ENCODE measurements around the gene DIAPH2. TPM values are rescaled to one million over a fixed set of nuclear protein-coding genes. Genes with fewer than 3 reads are reported as not detected.

Gene DIAPH2
- total RNA-seq, 1 experiment from 2014 or later, result 15.9 TPM

DNA sequence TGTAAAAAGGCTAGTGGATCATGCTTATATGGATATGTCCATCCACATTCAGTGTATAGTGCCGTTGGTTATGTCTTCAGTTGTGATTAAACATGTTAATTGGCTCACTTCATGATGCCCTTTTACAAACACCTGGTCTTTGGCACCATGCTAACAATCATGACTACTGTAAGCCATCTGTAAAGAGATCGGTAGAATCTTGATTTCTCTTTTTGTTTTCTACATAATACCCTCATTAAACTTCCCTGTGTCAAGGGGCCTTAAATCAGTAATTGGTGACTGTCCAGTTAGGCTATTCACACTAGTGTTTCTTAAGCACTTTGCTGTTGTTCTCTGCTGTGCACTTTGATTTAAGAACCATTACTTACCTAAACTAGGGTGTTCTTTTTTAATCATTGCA, 674.3 kb downstream of the DIAPH2 start (continued):
- TF ChIP-seq, protein P1, sequence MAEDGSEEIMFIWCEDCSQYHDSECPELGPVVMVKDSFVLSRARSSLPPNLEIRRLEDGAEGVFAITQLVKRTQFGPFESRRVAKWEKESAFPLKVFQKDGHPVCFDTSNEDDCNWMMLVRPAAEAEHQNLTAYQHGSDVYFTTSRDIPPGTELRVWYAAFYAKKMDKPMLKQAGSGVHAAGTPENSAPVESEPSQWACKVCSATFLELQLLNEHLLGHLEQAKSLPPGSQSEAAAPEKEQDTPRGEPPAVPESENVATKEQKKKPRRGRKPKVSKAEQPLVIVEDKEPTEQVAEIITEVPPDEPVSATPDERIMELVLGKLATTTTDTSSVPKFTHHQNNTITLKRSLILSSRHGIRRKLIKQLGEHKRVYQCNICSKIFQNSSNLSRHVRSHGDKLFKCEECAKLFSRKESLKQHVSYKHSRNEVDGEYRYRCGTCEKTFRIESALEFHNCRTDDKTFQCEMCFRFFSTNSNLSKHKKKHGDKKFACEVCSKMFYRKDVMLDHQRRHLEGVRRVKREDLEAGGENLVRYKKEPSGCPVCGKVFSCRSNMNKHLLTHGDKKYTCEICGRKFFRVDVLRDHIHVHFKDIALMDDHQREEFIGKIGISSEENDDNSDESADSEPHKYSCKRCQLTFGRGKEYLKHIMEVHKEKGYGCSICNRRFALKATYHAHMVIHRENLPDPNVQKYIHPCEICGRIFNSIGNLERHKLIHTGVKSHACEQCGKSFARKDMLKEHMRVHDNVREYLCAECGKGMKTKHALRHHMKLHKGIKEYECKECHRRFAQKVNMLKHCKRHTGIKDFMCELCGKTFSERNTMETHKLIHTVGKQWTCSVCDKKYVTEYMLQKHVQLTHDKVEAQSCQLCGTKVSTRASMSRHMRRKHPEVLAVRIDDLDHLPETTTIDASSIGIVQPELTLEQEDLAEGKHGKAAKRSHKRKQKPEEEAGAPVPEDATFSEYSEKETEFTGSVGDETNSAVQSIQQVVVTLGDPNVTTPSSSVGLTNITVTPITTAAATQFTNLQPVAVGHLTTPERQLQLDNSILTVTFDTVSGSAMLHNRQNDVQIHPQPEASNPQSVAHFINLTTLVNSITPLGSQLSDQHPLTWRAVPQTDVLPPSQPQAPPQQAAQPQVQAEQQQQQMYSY (CRISPR knock-in tag; IDR thresholded peaks at IDR 0.05), result no peak
- no peak for TF ChIP-seq FOXP1 (CRISPR knock-in tag; IDR thresholded peaks at IDR 0.05; ENCODE audit: borderline replicate concordance)
- TF ChIP-seq, protein P2, sequence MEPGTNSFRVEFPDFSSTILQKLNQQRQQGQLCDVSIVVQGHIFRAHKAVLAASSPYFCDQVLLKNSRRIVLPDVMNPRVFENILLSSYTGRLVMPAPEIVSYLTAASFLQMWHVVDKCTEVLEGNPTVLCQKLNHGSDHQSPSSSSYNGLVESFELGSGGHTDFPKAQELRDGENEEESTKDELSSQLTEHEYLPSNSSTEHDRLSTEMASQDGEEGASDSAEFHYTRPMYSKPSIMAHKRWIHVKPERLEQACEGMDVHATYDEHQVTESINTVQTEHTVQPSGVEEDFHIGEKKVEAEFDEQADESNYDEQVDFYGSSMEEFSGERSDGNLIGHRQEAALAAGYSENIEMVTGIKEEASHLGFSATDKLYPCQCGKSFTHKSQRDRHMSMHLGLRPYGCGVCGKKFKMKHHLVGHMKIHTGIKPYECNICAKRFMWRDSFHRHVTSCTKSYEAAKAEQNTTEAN (CRISPR knock-in tag; IDR thresholded peaks at IDR 0.05), result no peak
- TF ChIP-seq, protein P3, sequence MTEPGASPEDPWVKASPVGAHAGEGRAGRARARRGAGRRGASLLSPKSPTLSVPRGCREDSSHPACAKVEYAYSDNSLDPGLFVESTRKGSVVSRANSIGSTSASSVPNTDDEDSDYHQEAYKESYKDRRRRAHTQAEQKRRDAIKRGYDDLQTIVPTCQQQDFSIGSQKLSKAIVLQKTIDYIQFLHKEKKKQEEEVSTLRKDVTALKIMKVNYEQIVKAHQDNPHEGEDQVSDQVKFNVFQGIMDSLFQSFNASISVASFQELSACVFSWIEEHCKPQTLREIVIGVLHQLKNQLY (CRISPR knock-in tag; IDR thresholded peaks at IDR 0.05), result no peak
- TF ChIP-seq CBFB (CRISPR knock-in tag; IDR thresholded peaks at IDR 0.05; ENCODE audit: low read depth), result no peak

DNA sequence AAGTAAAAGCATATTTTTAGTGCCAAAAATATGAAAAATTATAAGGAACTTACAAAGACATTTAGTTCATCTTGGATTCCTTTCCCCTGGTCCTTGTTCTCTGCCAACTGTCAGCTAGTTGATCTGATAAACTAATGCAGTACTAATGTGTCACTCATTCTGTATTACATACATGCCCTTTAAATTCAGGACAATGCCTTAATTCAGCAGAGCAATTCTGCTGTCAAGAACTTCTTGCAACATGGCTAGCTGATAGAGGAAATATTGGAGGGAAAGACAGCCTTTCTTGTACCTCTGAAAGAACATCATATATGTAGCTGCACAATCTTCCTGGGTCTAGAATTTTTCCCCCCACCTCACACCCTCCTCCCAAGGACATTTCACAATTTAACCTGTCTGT, 679.2 kb downstream of the DIAPH2 start:
- ChIA-PET POLR2A (no interaction called here), CTCF (no interaction called here)
- Mint-ChIP-seq H3K4me3 (no peak overlapping the region), H3K27ac (peak overlapping the region; percentile 70), H3K27me3 (ENCODE audit: low read depth) (no peaks in the 10 kb centered on the region), H3K36me3 (peaks cover 7% of the 10 kb centered on the region; the same call in 1 of the 2 replicates), H3K9me3 (no peaks in the 10 kb centered on the region), H3K4me1 (peaks cover 10% of the 10 kb centered on the region)
- no peak for DNase-seq (ENCODE audit: low spot score)
- ATAC-seq, result no peak
- TF ChIP-seq FOXP1 (CRISPR knock-in tag; IDR thresholded peaks at IDR 0.05; ENCODE audit: borderline replicate concordance), result no peak
- TF ChIP-seq ZNF317 (CRISPR knock-in tag; IDR thresholded peaks at IDR 0.05; ENCODE audit: borderline replicate concordance, low read depth), result no peak
- TF ChIP-seq, protein P4, sequence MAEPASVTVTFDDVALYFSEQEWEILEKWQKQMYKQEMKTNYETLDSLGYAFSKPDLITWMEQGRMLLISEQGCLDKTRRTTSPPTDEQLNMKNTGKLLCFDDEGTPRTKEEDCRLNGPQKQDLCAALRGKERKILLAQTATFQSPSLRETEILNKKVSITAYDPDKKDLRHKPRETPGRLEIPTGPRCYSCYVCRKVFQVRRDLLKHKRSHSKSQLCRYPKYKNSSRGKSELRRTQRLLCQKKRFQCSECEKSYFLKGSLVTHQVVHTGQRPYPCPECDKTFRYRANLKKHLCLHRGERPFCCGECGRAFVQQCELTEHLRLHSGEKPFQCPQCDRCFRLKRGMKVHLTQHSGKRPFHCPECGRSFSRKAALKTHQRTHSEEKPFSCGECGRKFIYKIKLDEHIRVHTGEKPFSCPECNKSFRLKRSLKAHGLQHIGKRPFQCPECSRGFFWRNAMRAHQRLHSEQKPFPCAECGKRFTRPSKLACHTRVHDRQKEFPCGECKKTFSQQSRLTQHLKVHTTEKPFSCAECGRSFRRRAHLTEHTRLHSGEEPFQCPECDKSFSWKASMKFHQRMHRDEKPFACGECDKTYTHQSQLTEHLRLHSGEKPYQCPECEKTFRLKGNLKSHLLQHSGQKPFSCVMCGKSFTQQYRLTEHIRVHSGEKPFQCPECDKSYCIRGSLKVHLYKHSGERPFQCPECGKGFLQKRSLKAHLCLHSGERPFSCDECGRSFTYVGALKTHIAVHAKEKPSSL (CRISPR knock-in tag; conservative IDR thresholded peaks at IDR 0.05), result no peak
- TF ChIP-seq TP53 (CRISPR knock-in tag; IDR thresholded peaks at IDR 0.05), result no peak
- TF ChIP-seq PRRX2 (CRISPR knock-in tag; IDR thresholded peaks at IDR 0.05), result no peak
- TF ChIP-seq SMAD3 (CRISPR knock-in tag; IDR thresholded peaks at IDR 0.05; ENCODE audit: borderline replicate concordance), result no peak
- no peak for TF ChIP-seq ZNF138 (CRISPR knock-in tag; conservative IDR thresholded peaks at IDR 0.05)
- TF ChIP-seq, protein P5, sequence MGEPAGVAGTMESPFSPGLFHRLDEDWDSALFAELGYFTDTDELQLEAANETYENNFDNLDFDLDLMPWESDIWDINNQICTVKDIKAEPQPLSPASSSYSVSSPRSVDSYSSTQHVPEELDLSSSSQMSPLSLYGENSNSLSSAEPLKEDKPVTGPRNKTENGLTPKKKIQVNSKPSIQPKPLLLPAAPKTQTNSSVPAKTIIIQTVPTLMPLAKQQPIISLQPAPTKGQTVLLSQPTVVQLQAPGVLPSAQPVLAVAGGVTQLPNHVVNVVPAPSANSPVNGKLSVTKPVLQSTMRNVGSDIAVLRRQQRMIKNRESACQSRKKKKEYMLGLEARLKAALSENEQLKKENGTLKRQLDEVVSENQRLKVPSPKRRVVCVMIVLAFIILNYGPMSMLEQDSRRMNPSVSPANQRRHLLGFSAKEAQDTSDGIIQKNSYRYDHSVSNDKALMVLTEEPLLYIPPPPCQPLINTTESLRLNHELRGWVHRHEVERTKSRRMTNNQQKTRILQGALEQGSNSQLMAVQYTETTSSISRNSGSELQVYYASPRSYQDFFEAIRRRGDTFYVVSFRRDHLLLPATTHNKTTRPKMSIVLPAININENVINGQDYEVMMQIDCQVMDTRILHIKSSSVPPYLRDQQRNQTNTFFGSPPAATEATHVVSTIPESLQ (CRISPR knock-in tag; IDR thresholded peaks at IDR 0.05), result no peak
- no peak for TF ChIP-seq ZNF219 (CRISPR knock-in tag; IDR thresholded peaks at IDR 0.05; ENCODE audit: borderline replicate concordance)
- TF ChIP-seq, protein P6, sequence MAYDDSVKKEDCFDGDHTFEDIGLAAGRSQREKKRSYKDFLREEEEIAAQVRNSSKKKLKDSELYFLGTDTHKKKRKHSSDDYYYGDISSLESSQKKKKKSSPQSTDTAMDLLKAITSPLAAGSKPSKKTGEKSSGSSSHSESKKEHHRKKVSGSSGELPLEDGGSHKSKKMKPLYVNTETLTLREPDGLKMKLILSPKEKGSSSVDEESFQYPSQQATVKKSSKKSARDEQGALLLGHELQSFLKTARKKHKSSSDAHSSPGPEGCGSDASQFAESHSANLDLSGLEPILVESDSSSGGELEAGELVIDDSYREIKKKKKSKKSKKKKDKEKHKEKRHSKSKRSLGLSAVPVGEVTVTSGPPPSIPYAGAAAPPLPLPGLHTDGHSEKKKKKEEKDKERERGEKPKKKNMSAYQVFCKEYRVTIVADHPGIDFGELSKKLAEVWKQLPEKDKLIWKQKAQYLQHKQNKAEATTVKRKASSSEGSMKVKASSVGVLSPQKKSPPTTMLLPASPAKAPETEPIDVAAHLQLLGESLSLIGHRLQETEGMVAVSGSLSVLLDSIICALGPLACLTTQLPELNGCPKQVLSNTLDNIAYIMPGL (CRISPR knock-in tag; IDR thresholded peaks at IDR 0.05), result no peak
- TF ChIP-seq, protein P7, sequence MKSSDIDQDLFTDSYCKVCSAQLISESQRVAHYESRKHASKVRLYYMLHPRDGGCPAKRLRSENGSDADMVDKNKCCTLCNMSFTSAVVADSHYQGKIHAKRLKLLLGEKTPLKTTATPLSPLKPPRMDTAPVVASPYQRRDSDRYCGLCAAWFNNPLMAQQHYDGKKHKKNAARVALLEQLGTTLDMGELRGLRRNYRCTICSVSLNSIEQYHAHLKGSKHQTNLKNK (CRISPR knock-in tag; IDR thresholded peaks at IDR 0.05), result no peak
- TF ChIP-seq ELF4 (CRISPR knock-in tag; IDR thresholded peaks at IDR 0.05; ENCODE audit: low read depth), result no peak
- no peak for TF ChIP-seq ZNF263 (CRISPR knock-in tag; IDR thresholded peaks at IDR 0.05; ENCODE audit: low read depth)
- no peak for TF ChIP-seq NFYB (CRISPR knock-in tag; conservative IDR thresholded peaks at IDR 0.05; ENCODE audit: low read depth)
- no peak for TF ChIP-seq ZNF416 (CRISPR knock-in tag; IDR thresholded peaks at IDR 0.05)
- TF ChIP-seq, protein P8, sequence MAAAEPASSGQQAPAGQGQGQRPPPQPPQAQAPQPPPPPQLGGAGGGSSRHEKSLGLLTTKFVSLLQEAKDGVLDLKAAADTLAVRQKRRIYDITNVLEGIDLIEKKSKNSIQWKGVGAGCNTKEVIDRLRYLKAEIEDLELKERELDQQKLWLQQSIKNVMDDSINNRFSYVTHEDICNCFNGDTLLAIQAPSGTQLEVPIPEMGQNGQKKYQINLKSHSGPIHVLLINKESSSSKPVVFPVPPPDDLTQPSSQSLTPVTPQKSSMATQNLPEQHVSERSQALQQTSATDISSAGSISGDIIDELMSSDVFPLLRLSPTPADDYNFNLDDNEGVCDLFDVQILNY (CRISPR knock-in tag; IDR thresholded peaks at IDR 0.05), result no peak
